WTC11 (cell line): ENCODE results near the gene GGA2. TPM values are rescaled to one million over a fixed set of nuclear protein-coding genes. Genes with fewer than 3 reads are reported as not detected.

Source experiments
- ATAC-seq: fragments of 200-7000 bp; cut with Tn5 transposase; 2 replicates; pipeline ENCODE4 v1.10.0; 2021; ENCODE audit warnings: mild to moderate bottlenecking, moderate library complexity
- CTCF ChIA-PET: fragments of 300-600 bp; sonication (Branson Sonifier 250); formaldehyde crosslinking; loops from one replicate; lab custom pipeline; 2021; ENCODE audit warnings: antibody characterized with exemption; lab: Charles Lee
- POLR2A ChIA-PET: fragments of 350-600 bp; sonication (Branson Sonifier 250); formaldehyde crosslinking; loops from one replicate; lab custom pipeline; 2021; ENCODE audit warnings: antibody characterized with exemption; lab: Charles Lee
- DNase-seq: peaks from one replicate; pipeline ENCODE4 v3.0.0; 2021; ENCODE audit warnings: low spot score
- H3K27ac Mint-ChIP-seq: 2 replicates; pipeline ENCODE4 v1.8.0; 2021; ENCODE audit warnings: mixed read lengths
- H3K27me3 Mint-ChIP-seq: 2 replicates; pipeline ENCODE4 v1.8.0; 2021; ENCODE audit warnings: low read depth, mild to moderate bottlenecking, moderate library complexity, mixed read lengths
- H3K36me3 Mint-ChIP-seq: 2 replicates; pipeline ENCODE4 v1.8.0; 2021; ENCODE audit warnings: mixed read lengths
- H3K4me1 Mint-ChIP-seq: 2 replicates; pipeline ENCODE4 v1.8.0; 2022; ENCODE audit warnings: mixed read lengths
- H3K4me3 Mint-ChIP-seq: 2 replicates; pipeline ENCODE4 v1.8.0; 2021; ENCODE audit warnings: mild to moderate bottlenecking, moderate library complexity, mixed read lengths
- H3K9me3 Mint-ChIP-seq: 2 replicates; pipeline ENCODE4 v1.8.0; 2021; ENCODE audit warnings: mixed read lengths
- CDX4 ChIP-seq: fragments of 250-450 bp; sonication (Bioruptor Pico); IDR thresholded peaks from 2 replicates; pipeline ENCODE4 v1.9.0; 2021; ENCODE audit warnings: moderate library complexity, mild to moderate bottlenecking, inconsistent platforms, borderline replicate concordance
- CREB1 ChIP-seq: sonication (generic); formaldehyde crosslinking; IDR thresholded peaks from 2 replicates; pipeline ENCODE4 v1.8.0; 2023; ENCODE audit warnings: mild to moderate bottlenecking, missing genetic modification reagents
- ELF4 ChIP-seq: sonication (generic); formaldehyde crosslinking; IDR thresholded peaks from 2 replicates; pipeline ENCODE4 v1.8.1; 2022; ENCODE audit warnings: low read depth, mild to moderate bottlenecking, moderate library complexity, missing genetic modification reagents
- EMX1 ChIP-seq: fragments of 250-450 bp; sonication (Bioruptor Pico); IDR thresholded peaks from 2 replicates; pipeline ENCODE4 v1.8.0; 2021; ENCODE audit warnings: mild to moderate bottlenecking
- ETV6 ChIP-seq: sonication (generic); formaldehyde crosslinking; IDR thresholded peaks from 2 replicates; pipeline ENCODE4 v1.8.1; 2022; ENCODE audit warnings: mild to moderate bottlenecking, missing genetic modification reagents
- HMGA2 ChIP-seq: fragments of 250-450 bp; sonication (Bioruptor Pico); IDR thresholded peaks from 2 replicates; pipeline ENCODE4 v1.4.0; 2021; ENCODE audit warnings: mild to moderate bottlenecking, moderate library complexity
- IRF2 ChIP-seq: sonication (generic); formaldehyde crosslinking; IDR thresholded peaks from 2 replicates; pipeline ENCODE4 v1.8.0; 2022; ENCODE audit warnings: low read depth, missing genetic modification reagents, borderline replicate concordance
- NR3C1 ChIP-seq: sonication (generic); formaldehyde crosslinking; conservative IDR thresholded peaks from 2 replicates; pipeline ENCODE4 v1.8.1; 2023; ENCODE audit warnings: low read depth, mild to moderate bottlenecking, missing genetic modification reagents
- PRRX2 ChIP-seq: fragments of 250-450 bp; sonication (Bioruptor Pico); IDR thresholded peaks from 2 replicates; pipeline ENCODE4 v1.8.0; 2021; ENCODE audit warnings: mild to moderate bottlenecking
- RELA ChIP-seq: sonication (generic); formaldehyde crosslinking; IDR thresholded peaks from 2 replicates; pipeline ENCODE4 v1.8.1; 2022; ENCODE audit warnings: missing genetic modification reagents, mild to moderate bottlenecking, borderline replicate concordance
- RORB ChIP-seq: fragments of 250-450 bp; sonication (Bioruptor Pico); IDR thresholded peaks from 2 replicates; pipeline ENCODE4 v1.9.0; 2021; ENCODE audit warnings: mild to moderate bottlenecking
- SMAD4 ChIP-seq: sonication (generic); formaldehyde crosslinking; IDR thresholded peaks from 2 replicates; pipeline ENCODE4 v1.8.0; 2022; ENCODE audit warnings: mild to moderate bottlenecking, missing genetic modification reagents
- SOX15 ChIP-seq: fragments of 250-450 bp; sonication (Bioruptor Pico); IDR thresholded peaks from 2 replicates; pipeline ENCODE4 v1.9.0; 2021; ENCODE audit warnings: mild to moderate bottlenecking
- TP53 ChIP-seq: sonication (generic); formaldehyde crosslinking; IDR thresholded peaks from 2 replicates; pipeline ENCODE4 v1.8.1; 2023; ENCODE audit warnings: mild to moderate bottlenecking, missing genetic modification reagents
- ZBTB21 ChIP-seq: sonication (generic); formaldehyde crosslinking; IDR thresholded peaks from 2 replicates; pipeline ENCODE4 v1.8.1; 2023; ENCODE audit warnings: mild to moderate bottlenecking, missing genetic modification reagents, borderline replicate concordance
- ZBTB43 ChIP-seq: sonication (generic); formaldehyde crosslinking; IDR thresholded peaks from 2 replicates; pipeline ENCODE4 v1.8.1; 2023; ENCODE audit warnings: mild to moderate bottlenecking, missing genetic modification reagents
- ZNF317 ChIP-seq: sonication (generic); formaldehyde crosslinking; IDR thresholded peaks from 2 replicates; pipeline ENCODE4 v1.8.1; 2023; ENCODE audit warnings: low read depth, mild to moderate bottlenecking, moderate library complexity, missing genetic modification reagents, borderline replicate concordance
- ZNF532 ChIP-seq: fragments of 250-450 bp; sonication (Bioruptor Pico); IDR thresholded peaks from 2 replicates; pipeline ENCODE4 v1.9.0; 2021; ENCODE audit warnings: mild to moderate bottlenecking, borderline replicate concordance
- ZNF671 ChIP-seq: fragments of 250-450 bp; sonication (Bioruptor Pico); IDR thresholded peaks from 2 replicates; pipeline ENCODE4 v1.8.0; 2021; ENCODE audit warnings: mild to moderate bottlenecking
- total RNA-seq: library from RNA; stranded (reverse); gene quantifications from 3 replicates; pipeline ENCODE4 v1.2.3, GENCODE V29; 2021
- TF ChIP-seq, protein P1 (sequence below): sonication (generic); formaldehyde crosslinking; IDR thresholded peaks from 2 replicates; pipeline ENCODE4 v1.8.0; 2022; ENCODE audit warnings: mild to moderate bottlenecking, missing genetic modification reagents
- TF ChIP-seq, protein P2 (sequence below): fragments of 200-600 bp; IDR thresholded peaks from 2 replicates; pipeline ENCODE4 v1.8.0; 2022; ENCODE audit warnings: antibody characterized with exemption
- TF ChIP-seq, protein P3 (sequence below): fragments of 250-450 bp; sonication (Bioruptor Pico); IDR thresholded peaks from 2 replicates; pipeline ENCODE4 v1.8.0; 2021; ENCODE audit warnings: mild to moderate bottlenecking
- TF ChIP-seq, protein P4 (sequence below): sonication (generic); formaldehyde crosslinking; IDR thresholded peaks from 2 replicates; pipeline ENCODE4 v1.8.0; 2022; ENCODE audit warnings: mild to moderate bottlenecking, missing genetic modification reagents

GGA2 gene
- total RNA-seq, 1 experiment from 2014 or later: 107 TPM

DNA sequence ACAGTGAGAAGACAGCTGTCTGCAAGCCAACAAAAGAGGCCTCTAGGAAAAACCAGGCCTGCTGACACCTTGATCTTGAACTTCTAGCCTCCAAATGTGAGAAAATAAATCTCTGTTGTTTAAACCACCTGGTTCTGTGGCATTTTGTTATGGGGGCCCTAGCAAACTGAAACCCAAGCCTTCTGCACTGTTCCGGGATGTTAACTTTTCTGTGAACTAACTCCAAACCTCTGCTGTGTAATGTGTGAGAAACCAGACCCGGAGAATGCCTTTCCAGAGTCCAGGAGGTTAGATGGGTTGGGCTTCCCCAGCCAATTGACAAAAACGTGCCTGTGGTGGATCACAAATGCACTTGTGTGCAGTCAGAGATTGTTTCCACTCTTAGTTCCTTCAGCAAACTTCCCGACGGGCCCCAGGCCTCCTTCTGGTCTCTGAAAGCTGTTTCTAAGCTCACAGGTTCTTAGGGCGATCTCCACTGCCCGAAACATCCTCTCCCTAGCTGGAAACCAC is 13.6 kb upstream of the GGA2 start (continued):
- TF ChIP-seq ZBTB43 (CRISPR knock-in tag): no peak
- TF ChIP-seq, protein P1, sequence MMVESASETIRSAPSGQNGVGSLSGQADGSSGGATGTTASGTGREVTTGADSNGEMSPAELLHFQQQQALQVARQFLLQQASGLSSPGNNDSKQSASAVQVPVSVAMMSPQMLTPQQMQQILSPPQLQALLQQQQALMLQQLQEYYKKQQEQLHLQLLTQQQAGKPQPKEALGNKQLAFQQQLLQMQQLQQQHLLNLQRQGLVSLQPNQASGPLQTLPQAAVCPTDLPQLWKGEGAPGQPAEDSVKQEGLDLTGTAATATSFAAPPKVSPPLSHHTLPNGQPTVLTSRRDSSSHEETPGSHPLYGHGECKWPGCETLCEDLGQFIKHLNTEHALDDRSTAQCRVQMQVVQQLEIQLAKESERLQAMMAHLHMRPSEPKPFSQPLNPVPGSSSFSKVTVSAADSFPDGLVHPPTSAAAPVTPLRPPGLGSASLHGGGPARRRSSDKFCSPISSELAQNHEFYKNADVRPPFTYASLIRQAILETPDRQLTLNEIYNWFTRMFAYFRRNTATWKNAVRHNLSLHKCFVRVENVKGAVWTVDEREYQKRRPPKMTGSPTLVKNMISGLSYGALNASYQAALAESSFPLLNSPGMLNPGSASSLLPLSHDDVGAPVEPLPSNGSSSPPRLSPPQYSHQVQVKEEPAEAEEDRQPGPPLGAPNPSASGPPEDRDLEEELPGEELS (CRISPR knock-in tag): no peak
- TF ChIP-seq ZBTB21: no peak
- TF ChIP-seq SMAD4 (CRISPR knock-in tag): no peak
- TF ChIP-seq NR3C1: no peak
- TF ChIP-seq, protein P2, sequence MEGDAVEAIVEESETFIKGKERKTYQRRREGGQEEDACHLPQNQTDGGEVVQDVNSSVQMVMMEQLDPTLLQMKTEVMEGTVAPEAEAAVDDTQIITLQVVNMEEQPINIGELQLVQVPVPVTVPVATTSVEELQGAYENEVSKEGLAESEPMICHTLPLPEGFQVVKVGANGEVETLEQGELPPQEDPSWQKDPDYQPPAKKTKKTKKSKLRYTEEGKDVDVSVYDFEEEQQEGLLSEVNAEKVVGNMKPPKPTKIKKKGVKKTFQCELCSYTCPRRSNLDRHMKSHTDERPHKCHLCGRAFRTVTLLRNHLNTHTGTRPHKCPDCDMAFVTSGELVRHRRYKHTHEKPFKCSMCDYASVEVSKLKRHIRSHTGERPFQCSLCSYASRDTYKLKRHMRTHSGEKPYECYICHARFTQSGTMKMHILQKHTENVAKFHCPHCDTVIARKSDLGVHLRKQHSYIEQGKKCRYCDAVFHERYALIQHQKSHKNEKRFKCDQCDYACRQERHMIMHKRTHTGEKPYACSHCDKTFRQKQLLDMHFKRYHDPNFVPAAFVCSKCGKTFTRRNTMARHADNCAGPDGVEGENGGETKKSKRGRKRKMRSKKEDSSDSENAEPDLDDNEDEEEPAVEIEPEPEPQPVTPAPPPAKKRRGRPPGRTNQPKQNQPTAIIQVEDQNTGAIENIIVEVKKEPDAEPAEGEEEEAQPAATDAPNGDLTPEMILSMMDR: no peak
- TF ChIP-seq PRRX2 (CRISPR knock-in tag): no peak
- no peak for TF ChIP-seq RORB (CRISPR knock-in tag)
- TF ChIP-seq ZNF671: no peak

DNA sequence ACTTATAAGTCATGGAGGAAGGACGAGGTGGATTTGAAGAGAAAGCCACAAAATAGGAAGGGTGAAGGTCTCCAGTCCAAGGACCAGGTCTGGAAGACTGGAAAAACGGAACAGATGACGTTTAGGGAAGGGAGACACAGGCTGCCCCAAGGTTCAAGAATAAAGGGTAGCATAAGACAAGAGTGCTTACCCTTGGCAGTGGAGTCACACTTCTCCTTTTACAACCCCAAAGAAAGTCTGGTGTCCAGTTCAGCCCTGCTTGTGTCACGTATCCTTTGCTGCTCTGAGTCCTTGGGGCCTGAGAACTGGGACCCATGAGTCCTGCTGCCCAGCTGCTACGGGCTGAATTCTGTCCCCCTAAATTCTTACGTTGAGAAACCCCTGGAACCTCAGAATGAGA is 13.0 kb upstream of the GGA2 start:
- no peak overlapping the region for H3K27ac Mint-ChIP-seq
- H3K9me3 Mint-ChIP-seq: no peaks in the 10 kb centered on the region
- peaks cover 64% of the 10 kb centered on the region for H3K36me3 Mint-ChIP-seq
- no peak overlapping the region for H3K4me3 Mint-ChIP-seq
- DNase-seq (no peak), ATAC-seq (no peak)
- TF ChIP-seq EMX1: no peak
- TF ChIP-seq ZBTB21: no peak
- no peak for TF ChIP-seq TP53 (CRISPR knock-in tag)
- TF ChIP-seq, protein P3, sequence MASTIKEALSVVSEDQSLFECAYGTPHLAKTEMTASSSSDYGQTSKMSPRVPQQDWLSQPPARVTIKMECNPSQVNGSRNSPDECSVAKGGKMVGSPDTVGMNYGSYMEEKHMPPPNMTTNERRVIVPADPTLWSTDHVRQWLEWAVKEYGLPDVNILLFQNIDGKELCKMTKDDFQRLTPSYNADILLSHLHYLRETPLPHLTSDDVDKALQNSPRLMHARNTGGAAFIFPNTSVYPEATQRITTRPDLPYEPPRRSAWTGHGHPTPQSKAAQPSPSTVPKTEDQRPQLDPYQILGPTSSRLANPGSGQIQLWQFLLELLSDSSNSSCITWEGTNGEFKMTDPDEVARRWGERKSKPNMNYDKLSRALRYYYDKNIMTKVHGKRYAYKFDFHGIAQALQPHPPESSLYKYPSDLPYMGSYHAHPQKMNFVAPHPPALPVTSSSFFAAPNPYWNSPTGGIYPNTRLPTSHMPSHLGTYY (CRISPR knock-in tag): no peak
- no peak for TF ChIP-seq ELF4 (CRISPR knock-in tag)
- no peak for TF ChIP-seq CREB1 (CRISPR knock-in tag)
- no peak for TF ChIP-seq ZNF532 (CRISPR knock-in tag)
- TF ChIP-seq SOX15 (CRISPR knock-in tag): no peak
- no peak for TF ChIP-seq HMGA2 (CRISPR knock-in tag)
- no peak for TF ChIP-seq NR3C1
- no peak for TF ChIP-seq IRF2 (CRISPR knock-in tag)
- TF ChIP-seq CDX4: no peak
- no peak for TF ChIP-seq RELA (CRISPR knock-in tag)
- TF ChIP-seq, protein P4, sequence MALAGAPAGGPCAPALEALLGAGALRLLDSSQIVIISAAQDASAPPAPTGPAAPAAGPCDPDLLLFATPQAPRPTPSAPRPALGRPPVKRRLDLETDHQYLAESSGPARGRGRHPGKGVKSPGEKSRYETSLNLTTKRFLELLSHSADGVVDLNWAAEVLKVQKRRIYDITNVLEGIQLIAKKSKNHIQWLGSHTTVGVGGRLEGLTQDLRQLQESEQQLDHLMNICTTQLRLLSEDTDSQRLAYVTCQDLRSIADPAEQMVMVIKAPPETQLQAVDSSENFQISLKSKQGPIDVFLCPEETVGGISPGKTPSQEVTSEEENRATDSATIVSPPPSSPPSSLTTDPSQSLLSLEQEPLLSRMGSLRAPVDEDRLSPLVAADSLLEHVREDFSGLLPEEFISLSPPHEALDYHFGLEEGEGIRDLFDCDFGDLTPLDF (CRISPR knock-in tag): no peak
- no peak for TF ChIP-seq ZNF317 (CRISPR knock-in tag)
- TF ChIP-seq, protein P2: no peak
- TF ChIP-seq ETV6: no peak
- no peaks in the 10 kb centered on the region for H3K4me1 Mint-ChIP-seq
- ChIA-PET POLR2A (no interaction called here), CTCF (no interaction called here)
- no peaks in the 10 kb centered on the region for H3K27me3 Mint-ChIP-seq
